ENCODE results near the gene CCDC33.

CCDC33 gene

GRCh38 chr15:74229686-74230085 is 6.4 kb upstream of the CCDC33 start:
- Mint-ChIP-seq H3K27ac (no peak overlapping the region), H3K27me3 (peaks cover 8% of the 10 kb centered on the region), H3K4me3 (no peak overlapping the region), H3K36me3 (ENCODE audit: low read depth) (no peaks in the 10 kb centered on the region), H3K4me1 (ENCODE audit: low read depth) (no peaks in the 10 kb centered on the region), H3K9me3 (no peaks in the 10 kb centered on the region)
- intact Hi-C loops (cut with micrococcal nuclease), result no loop called here

GRCh38 chr15:74231475-74231874 is 4.7 kb upstream of the CCDC33 start:
- intact Hi-C loops (cut with micrococcal nuclease), result no loop called here
- Mint-ChIP-seq H3K36me3 (ENCODE audit: low read depth) (no peaks in the 10 kb centered on the region), H3K4me3 (no peak overlapping the region), H3K27me3 (peaks cover 4% of the 10 kb centered on the region), H3K4me1 (ENCODE audit: low read depth) (peaks cover 6% of the 10 kb centered on the region), H3K9me3 (no peaks in the 10 kb centered on the region), H3K27ac (no peak overlapping the region)

GRCh38 chr15:74233373-74233772 is 2.8 kb upstream of the CCDC33 start:
- intact Hi-C loops (cut with micrococcal nuclease), result no loop called here
- peaks cover 2% of the 10 kb centered on the region for H3K27me3 Mint-ChIP-seq

GRCh38 chr15:74233851-74234597 is 2.1 kb upstream of the CCDC33 start:
- no peak overlapping the region for H3K4me3 Mint-ChIP-seq
- H3K9me3 Mint-ChIP-seq, result no peaks in the 10 kb centered on the region

More at GRCh38 chr15:74233373-74233772, 2.8 kb upstream of the CCDC33 start:
- H3K27ac Mint-ChIP-seq, result no peak overlapping the region
- H3K4me3 Mint-ChIP-seq, result no peak overlapping the region
- peaks cover 6% of the 10 kb centered on the region for H3K4me1 Mint-ChIP-seq (ENCODE audit: low read depth)
- H3K36me3 Mint-ChIP-seq (ENCODE audit: low read depth), result no peaks in the 10 kb centered on the region
- H3K9me3 Mint-ChIP-seq, result no peaks in the 10 kb centered on the region

GRCh38 chr15:74234598-74234875 is 1.6 kb upstream of the CCDC33 start:
- Mint-ChIP-seq H3K36me3 (ENCODE audit: low read depth) (no peaks in the 10 kb centered on the region), H3K4me1 (ENCODE audit: low read depth) (peaks cover 6% of the 10 kb centered on the region), H3K9me3 (no peaks in the 10 kb centered on the region), H3K27ac (no peak overlapping the region), H3K27me3 (no peaks in the 10 kb centered on the region), H3K4me3 (no peak overlapping the region)
- intact Hi-C loops (cut with micrococcal nuclease), result no loop called here

More at GRCh38 chr15:74233851-74234597, 2.1 kb upstream of the CCDC33 start:
- Mint-ChIP-seq H3K27me3 (no peaks in the 10 kb centered on the region), H3K27ac (no peak overlapping the region), H3K4me1 (ENCODE audit: low read depth) (peaks cover 6% of the 10 kb centered on the region), H3K36me3 (ENCODE audit: low read depth) (no peaks in the 10 kb centered on the region)
- intact Hi-C loops (cut with micrococcal nuclease), result no loop called here

GRCh38 chr15:74239051-74239705 is 3.1 kb downstream of the CCDC33 start:
- Mint-ChIP-seq H3K27ac (no peak overlapping the region), H3K9me3 (no peaks in the 10 kb centered on the region), H3K4me3 (no peak overlapping the region)

GRCh38 chr15:74240002-74240568 is 4.0 kb downstream of the CCDC33 start:
- intact Hi-C loops (cut with micrococcal nuclease), result no loop called here

More at GRCh38 chr15:74239051-74239705, 3.1 kb downstream of the CCDC33 start:
- intact Hi-C loops (cut with micrococcal nuclease), result no loop called here
- peaks cover 6% of the 10 kb centered on the region for H3K4me1 Mint-ChIP-seq (ENCODE audit: low read depth)
- H3K36me3 Mint-ChIP-seq (ENCODE audit: low read depth), result no peaks in the 10 kb centered on the region
- peaks cover 8% of the 10 kb centered on the region for H3K27me3 Mint-ChIP-seq

GRCh38 chr15:74240897-74241614 is 4.9 kb downstream of the CCDC33 start:
- Mint-ChIP-seq H3K27ac (no peak overlapping the region), H3K36me3 (ENCODE audit: low read depth) (no peaks in the 10 kb centered on the region), H3K9me3 (no peaks in the 10 kb centered on the region), H3K4me1 (ENCODE audit: low read depth) (peaks cover 2% of the 10 kb centered on the region), H3K27me3 (peaks cover 25% of the 10 kb centered on the region), H3K4me3 (no peak overlapping the region)
- intact Hi-C loops (cut with micrococcal nuclease), result no loop called here

More at GRCh38 chr15:74240002-74240568, 4.0 kb downstream of the CCDC33 start:
- no peaks in the 10 kb centered on the region for H3K36me3 Mint-ChIP-seq (ENCODE audit: low read depth)
- H3K4me1 Mint-ChIP-seq (ENCODE audit: low read depth), result peaks cover 6% of the 10 kb centered on the region
- no peak overlapping the region for H3K27ac Mint-ChIP-seq
- H3K4me3 Mint-ChIP-seq, result no peak overlapping the region
- no peaks in the 10 kb centered on the region for H3K9me3 Mint-ChIP-seq
- H3K27me3 Mint-ChIP-seq, result peaks cover 16% of the 10 kb centered on the region

GRCh38 chr15:74242441-74243185 is 6.5 kb downstream of the CCDC33 start:
- peaks cover 34% of the 10 kb centered on the region for H3K27me3 Mint-ChIP-seq
- H3K27ac Mint-ChIP-seq, result no peak overlapping the region
- no peaks in the 10 kb centered on the region for H3K36me3 Mint-ChIP-seq (ENCODE audit: low read depth)
- no peaks in the 10 kb centered on the region for H3K9me3 Mint-ChIP-seq
- intact Hi-C loops (cut with micrococcal nuclease), result no loop called here
- no peak overlapping the region for H3K4me3 Mint-ChIP-seq
- no peaks in the 10 kb centered on the region for H3K4me1 Mint-ChIP-seq (ENCODE audit: low read depth)

GRCh38 chr15:74243431-74243830 is 7.3 kb downstream of the CCDC33 start:
- H3K36me3 Mint-ChIP-seq (ENCODE audit: low read depth), result no peaks in the 10 kb centered on the region
- no peaks in the 10 kb centered on the region for H3K4me1 Mint-ChIP-seq (ENCODE audit: low read depth)
- H3K27ac Mint-ChIP-seq, result no peak overlapping the region
- peaks cover 37% of the 10 kb centered on the region for H3K27me3 Mint-ChIP-seq
- H3K4me3 Mint-ChIP-seq, result no peak overlapping the region
- no peaks in the 10 kb centered on the region for H3K9me3 Mint-ChIP-seq
- intact Hi-C loops (cut with micrococcal nuclease), result no loop called here

- H3K4me3 Mint-ChIP-seq, result no peak overlapping the region
These were observed 8.8 kb downstream of the CCDC33 start for GRCh38 chr15:74244822-74245341.

GRCh38 chr15:74245342-74245931 is 9.3 kb downstream of the CCDC33 start:
- no peaks in the 10 kb centered on the region for H3K4me1 Mint-ChIP-seq (ENCODE audit: low read depth)
- H3K27ac Mint-ChIP-seq, result no peak overlapping the region
- H3K4me3 Mint-ChIP-seq, result no peak overlapping the region
- peaks cover 39% of the 10 kb centered on the region for H3K27me3 Mint-ChIP-seq
- no peaks in the 10 kb centered on the region for H3K36me3 Mint-ChIP-seq (ENCODE audit: low read depth)
- H3K9me3 Mint-ChIP-seq, result no peaks in the 10 kb centered on the region
- intact Hi-C loops (cut with micrococcal nuclease), result no loop called here

More at GRCh38 chr15:74244822-74245341, 8.8 kb downstream of the CCDC33 start:
- no peaks in the 10 kb centered on the region for H3K4me1 Mint-ChIP-seq (ENCODE audit: low read depth)
- H3K9me3 Mint-ChIP-seq, result no peaks in the 10 kb centered on the region
- intact Hi-C loops (cut with micrococcal nuclease), result no loop called here
- H3K36me3 Mint-ChIP-seq (ENCODE audit: low read depth), result no peaks in the 10 kb centered on the region
- H3K27me3 Mint-ChIP-seq, result peaks cover 38% of the 10 kb centered on the region
- no peak overlapping the region for H3K27ac Mint-ChIP-seq

GRCh38 chr15:74250266-74250665 is 14.1 kb downstream of the CCDC33 start:
- intact Hi-C loops (cut with micrococcal nuclease), result no loop called here
- Mint-ChIP-seq H3K4me1 (ENCODE audit: low read depth) (no peaks in the 10 kb centered on the region), H3K9me3 (no peaks in the 10 kb centered on the region), H3K36me3 (ENCODE audit: low read depth) (no peaks in the 10 kb centered on the region), H3K4me3 (no peak overlapping the region), H3K27me3 (peaks cover 26% of the 10 kb centered on the region), H3K27ac (no peak overlapping the region)

Measured in dendritic cell treated with granulocyte-macrophage colony-stimulating factor and Interleukin-4, amounts not matched to agents 40 ng/mL and 50 ng/mL, for 4 days (primary cell).